ENCODE results near the gene GRM8. TPM values are rescaled to one million over a fixed set of nuclear protein-coding genes. Genes with fewer than 3 reads are reported as not detected.
A peak's percentile ranks its signal among the peaks of the same experiment; 100 is the strongest.

Gene GRM8
- total RNA-seq, 8 experiments from 2014 or later = 0.35 to 4.8 (median 2.7) TPM; not detected in 1

DNA sequence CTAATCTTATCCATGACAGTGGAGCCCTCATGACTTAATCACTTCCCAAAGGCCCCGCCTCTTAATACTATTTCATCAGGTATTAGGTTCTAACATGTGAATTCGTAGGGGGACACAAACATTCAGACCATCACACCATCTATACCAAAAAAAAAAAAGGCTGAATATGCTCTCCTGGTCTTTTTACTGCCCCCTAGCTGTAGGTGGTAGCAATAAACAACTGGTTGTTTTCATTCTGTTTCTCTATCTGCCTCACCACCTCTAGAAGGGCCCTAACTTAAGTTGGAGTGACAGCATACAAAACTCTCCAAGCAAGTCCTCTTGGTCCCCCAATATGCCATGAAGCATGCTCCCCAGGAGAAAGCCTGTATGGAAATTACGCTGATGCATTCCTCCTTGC, 94.1 kb downstream of the GRM8 start:
- 17 to 94% (median 82%) methylated on average over 1 to 3 of the region's 3 CpGs; no CpG with 5 or more reads in 6 of the 10 experiments for WGBS, 10 experiments
- in situ Hi-C loops (cut with MboI; ENCODE audit: low pct_unique_long_range_greater_than_20kb in 2 of 9, low sequenced_read_pairs in 9 of 9, unreplicated experiment in 9 of 9) = no loop called here
- no peaks in the 10 kb centered on the region for H3K4me1 ChIP-seq (replicated peaks in 1 of 2)
- peak in 1 of 8 experiments; percentile 29 for ATAC-seq (replicated peaks in 6 of 8)
- H3K27ac ChIP-seq = no peak overlapping the region
- H3K4me3 ChIP-seq = no peak overlapping the region

DNA sequence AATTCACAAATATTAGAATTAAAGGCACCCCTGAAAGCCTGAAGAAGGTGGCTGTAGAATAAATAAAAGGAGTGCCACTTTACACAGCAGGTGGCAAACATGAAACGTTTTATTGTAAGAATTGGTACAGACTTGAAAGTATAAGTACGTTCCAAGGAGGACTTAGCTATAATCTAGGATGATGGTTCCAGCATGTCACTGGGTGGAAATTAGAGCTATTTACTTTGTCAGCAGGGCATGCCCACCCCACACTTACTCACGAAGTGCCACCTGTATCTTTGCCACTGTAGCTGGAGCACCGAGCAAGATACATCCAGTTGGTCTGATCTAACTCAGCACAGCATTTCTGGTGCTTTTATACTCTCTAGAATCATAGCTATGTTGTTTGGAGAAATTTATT, 97.8 kb downstream of the GRM8 start:
- Histone ChIP-seq H3K4me3 (no peak overlapping the region), H3K27ac (no peak overlapping the region), H3K4me1 (replicated peaks in 1 of 2) (no peaks in the 10 kb centered on the region)
- WGBS, 10 experiments = 0 to 100% (median 87%) methylated on average over 1 to 4 of the region's 4 CpGs
- in situ Hi-C loops (cut with MboI; ENCODE audit: low pct_unique_long_range_greater_than_20kb in 2 of 9, low sequenced_read_pairs in 9 of 9, unreplicated experiment in 9 of 9) = no loop called here
- no peak for ATAC-seq (replicated peaks in 6 of 8)

DNA sequence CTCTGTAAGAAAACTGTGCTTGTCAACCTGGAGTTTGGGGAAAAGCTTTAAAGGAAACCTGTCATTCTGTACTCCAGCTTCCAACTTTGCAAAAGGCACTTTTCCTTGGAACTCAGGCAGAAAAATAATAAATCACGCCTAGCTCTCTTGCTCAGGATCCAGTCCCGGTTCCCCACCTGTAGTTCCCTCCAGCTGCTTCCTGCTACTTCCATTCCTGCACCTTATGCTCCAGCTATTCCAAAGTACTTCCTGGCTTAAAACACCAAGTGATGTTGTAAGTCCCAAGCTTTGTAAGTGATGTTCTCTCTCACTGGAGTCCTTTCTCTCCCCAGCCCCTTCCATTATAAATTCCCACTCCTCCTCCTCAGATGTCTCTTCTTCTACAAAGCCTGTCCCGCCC, 98.6 kb downstream of the GRM8 start:
- ATAC-seq (replicated peaks in 6 of 8) = no peak
- WGBS, 10 experiments = 0 to 92% (median 13%) methylated on average over 1 to 2 of the region's 3 CpGs; no CpG with 5 or more reads in 4 of the 10 experiments
- Histone ChIP-seq H3K4me3 (no peak overlapping the region), H3K4me1 (replicated peaks in 1 of 2) (no peaks in the 10 kb centered on the region), H3K27ac (no peak overlapping the region)
- in situ Hi-C loops (cut with MboI; ENCODE audit: low pct_unique_long_range_greater_than_20kb in 2 of 9, low sequenced_read_pairs in 9 of 9, unreplicated experiment in 9 of 9) = no loop called here

DNA sequence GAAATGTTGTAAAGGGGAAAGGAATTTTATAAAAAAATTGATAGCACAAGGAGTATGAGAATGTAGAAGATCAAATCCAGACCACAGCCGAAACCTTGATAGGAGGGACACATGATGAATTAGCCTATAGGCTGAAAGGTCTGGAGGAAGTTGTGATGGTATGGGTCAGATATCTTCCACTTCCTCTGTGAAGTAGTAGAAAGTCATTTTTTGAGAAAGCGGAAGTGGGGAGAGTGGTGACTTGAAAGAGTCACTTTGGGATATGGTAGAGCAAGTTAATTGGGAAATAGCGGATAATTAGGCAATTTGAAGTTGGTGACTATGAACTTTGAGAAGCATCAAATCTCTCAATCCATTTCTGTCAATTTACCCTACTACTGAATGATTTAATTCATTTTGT, 99.4 kb downstream of the GRM8 start:
- Histone ChIP-seq H3K4me3 (no peak overlapping the region), H3K27ac (no peak overlapping the region), H3K4me1 (replicated peaks in 1 of 2) (no peaks in the 10 kb centered on the region)
- no peak for ATAC-seq (replicated peaks in 6 of 8)
- in situ Hi-C loops (cut with MboI; ENCODE audit: low pct_unique_long_range_greater_than_20kb in 2 of 9, low sequenced_read_pairs in 9 of 9, unreplicated experiment in 9 of 9) = no loop called here
- 0 to 100% (median 96%) methylated on average over 2 to 3 of the region's 3 CpGs; no CpG with 5 or more reads in 1 of the 10 experiments for WGBS, 10 experiments

DNA sequence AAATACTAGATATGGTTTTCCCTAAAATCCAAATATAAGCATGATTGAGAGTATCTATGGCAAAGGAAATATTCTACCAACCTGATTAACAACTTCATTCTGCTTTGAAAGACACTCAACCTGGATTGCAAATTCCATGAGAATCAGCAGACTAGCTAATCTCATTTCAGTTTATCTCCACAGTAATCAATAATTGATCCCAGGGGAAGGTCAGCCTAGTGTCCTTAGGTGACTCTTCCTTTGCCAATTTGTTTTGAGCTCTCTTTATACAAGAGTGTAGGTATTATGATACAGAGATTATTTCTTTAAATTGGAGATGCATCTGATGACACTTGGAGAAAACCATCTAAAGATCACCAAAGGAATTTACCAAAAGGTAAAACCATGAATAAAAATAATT, 100.3 kb downstream of the GRM8 start:
- in situ Hi-C loops (cut with MboI; ENCODE audit: low pct_unique_long_range_greater_than_20kb in 2 of 9, low sequenced_read_pairs in 9 of 9, unreplicated experiment in 9 of 9) = no loop called here
- no peak for ATAC-seq (replicated peaks in 6 of 8)
- no peak overlapping the region for H3K27ac ChIP-seq
- H3K4me1 ChIP-seq (replicated peaks in 1 of 2) = no peaks in the 10 kb centered on the region
- H3K4me3 ChIP-seq = no peak overlapping the region

- Histone ChIP-seq H3K27ac (no peak overlapping the region), H3K4me3 (no peak overlapping the region), H3K4me1 (replicated peaks in 1 of 2) (no peaks in the 10 kb centered on the region)
- no peak for ATAC-seq (replicated peaks in 6 of 8)
- 0 to 100% (median 84%) methylated on average over 1 to 8 of the region's 8 CpGs for WGBS, 10 experiments
- in situ Hi-C loops (cut with MboI; ENCODE audit: low pct_unique_long_range_greater_than_20kb in 2 of 9, low sequenced_read_pairs in 9 of 9, unreplicated experiment in 9 of 9) = no loop called here
Measured at GRCh38 chr7:127151379-127151778, 101.4 kb downstream of the GRM8 start.

DNA sequence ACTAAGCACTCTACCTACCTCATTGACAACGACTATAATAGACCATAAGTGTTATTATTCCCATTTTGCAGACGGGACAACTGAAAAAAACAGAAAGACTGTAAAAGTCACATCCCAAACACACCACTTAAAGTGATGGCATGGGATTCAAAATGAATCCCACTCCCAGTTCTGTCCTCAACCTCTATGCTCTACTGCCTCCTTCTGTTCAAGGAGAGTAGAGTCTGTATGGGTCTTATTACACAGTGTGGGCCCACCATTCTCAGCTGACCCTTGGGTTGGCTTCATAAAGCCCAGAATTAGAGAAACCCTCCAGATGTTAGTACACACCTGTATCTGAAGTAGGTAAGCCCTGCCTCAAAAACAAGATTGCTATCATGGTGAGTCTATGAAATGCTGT, 102.2 kb downstream of the GRM8 start:
- WGBS, 10 experiments = 0 to 100% (median 40%) methylated on average over 1 to 2 of the region's 2 CpGs; no CpG with 5 or more reads in 2 of the 10 experiments
- in situ Hi-C loops (cut with MboI; ENCODE audit: low pct_unique_long_range_greater_than_20kb in 2 of 9, low sequenced_read_pairs in 9 of 9, unreplicated experiment in 9 of 9) = no loop called here
- no peak overlapping the region for H3K4me3 ChIP-seq
- H3K27ac ChIP-seq = no peak overlapping the region
- H3K4me1 ChIP-seq (replicated peaks in 1 of 2) = no peaks in the 10 kb centered on the region
- ATAC-seq (replicated peaks in 6 of 8) = no peak

- Histone ChIP-seq H3K27ac (no peak overlapping the region), H3K4me1 (replicated peaks in 1 of 2) (no peaks in the 10 kb centered on the region), H3K4me3 (no peak overlapping the region)
- ATAC-seq (replicated peaks in 6 of 8) = no peak
- in situ Hi-C loops (cut with MboI; ENCODE audit: low pct_unique_long_range_greater_than_20kb in 2 of 9, low sequenced_read_pairs in 9 of 9, unreplicated experiment in 9 of 9) = no loop called here
- 0 to 100% (median 92%) methylated on average over 1 to 4 of the region's 4 CpGs; no CpG with 5 or more reads in 2 of the 10 experiments for WGBS, 10 experiments
Measured at GRCh38 chr7:127146746-127147536, 105.8 kb downstream of the GRM8 start.

DNA sequence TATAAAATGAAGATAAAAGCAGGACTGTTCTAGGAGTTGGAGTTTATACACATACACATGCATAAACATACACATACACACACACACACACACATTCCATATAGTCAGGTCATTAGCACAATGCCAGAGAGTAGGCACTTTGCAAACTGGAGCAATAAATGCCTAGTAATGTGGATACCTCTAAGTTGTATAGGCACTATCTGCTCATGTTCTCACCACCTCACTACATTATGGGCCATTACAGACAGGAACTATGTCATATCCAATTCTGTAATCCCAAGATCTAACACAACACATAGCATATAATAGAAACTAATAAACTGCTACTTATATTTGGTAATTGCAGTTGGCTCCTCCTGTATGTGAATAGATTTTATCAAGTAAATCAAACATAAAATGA, 115.6 kb downstream of the GRM8 start:
- in situ Hi-C loops (cut with MboI; ENCODE audit: low pct_unique_long_range_greater_than_20kb in 2 of 9, low sequenced_read_pairs in 9 of 9, unreplicated experiment in 9 of 9) = no loop called here
- no peak for ATAC-seq (replicated peaks in 6 of 8)
- Histone ChIP-seq H3K4me1 (replicated peaks in 1 of 2) (no peaks in the 10 kb centered on the region), H3K27ac (no peak overlapping the region), H3K4me3 (no peak overlapping the region)

- H3K4me1 ChIP-seq (replicated peaks in 1 of 2) = no peaks in the 10 kb centered on the region
- no peak overlapping the region for H3K27ac ChIP-seq
- no peak for ATAC-seq (replicated peaks in 6 of 8)
- 0 to 100% (median 83%) methylated on average over 1 to 2 of the region's 2 CpGs for WGBS, 10 experiments
- in situ Hi-C loops (cut with MboI; ENCODE audit: low pct_unique_long_range_greater_than_20kb in 2 of 9, low sequenced_read_pairs in 9 of 9, unreplicated experiment in 9 of 9) = no loop called here
- no peak overlapping the region for H3K4me3 ChIP-seq
Measured at GRCh38 chr7:127135871-127136485, 116.8 kb downstream of the GRM8 start.

GRCh38 chr7:127123220-127123619, 129.5 kb downstream of the GRM8 start:
- in situ Hi-C loops (cut with MboI; ENCODE audit: low pct_unique_long_range_greater_than_20kb in 2 of 9, low sequenced_read_pairs in 9 of 9, unreplicated experiment in 9 of 9) = no loop called here
- Histone ChIP-seq H3K4me3 (no peak overlapping the region), H3K4me1 (replicated peaks in 1 of 2) (no peaks in the 10 kb centered on the region), H3K27ac (no peak overlapping the region)
- WGBS, 10 experiments = 11 to 100% (median 58%) methylated on average over 1 to 4 of the region's 4 CpGs; no CpG with 5 or more reads in 2 of the 10 experiments
- no peak for ATAC-seq (replicated peaks in 6 of 8)

- in situ Hi-C loops (cut with MboI; ENCODE audit: low pct_unique_long_range_greater_than_20kb in 2 of 9, low sequenced_read_pairs in 9 of 9, unreplicated experiment in 9 of 9) = no loop called here
- Histone ChIP-seq H3K4me3 (no peak overlapping the region), H3K27ac (no peak overlapping the region), H3K4me1 (replicated peaks in 1 of 2) (no peaks in the 10 kb centered on the region)
- ATAC-seq (replicated peaks in 6 of 8) = no peak
- WGBS, 10 experiments = 0 to 94% (median 80%) methylated on average over 1 to 2 of the region's 2 CpGs; no CpG with 5 or more reads in 1 of the 10 experiments
Measured at GRCh38 chr7:127119517-127119916, 133.2 kb downstream of the GRM8 start.

- WGBS, 10 experiments = 0 to 50% (median 46%) methylated on average over 1 to 3 of the region's 3 CpGs; no CpG with 5 or more reads in 1 of the 10 experiments
- Histone ChIP-seq H3K4me3 (no peak overlapping the region), H3K27ac (no peak overlapping the region), H3K4me1 (replicated peaks in 1 of 2) (no peaks in the 10 kb centered on the region)
- ATAC-seq (replicated peaks in 6 of 8) = peak in 2 of 8 experiments; percentile 24 to 25
- in situ Hi-C loops (cut with MboI; ENCODE audit: low pct_unique_long_range_greater_than_20kb in 2 of 9, low sequenced_read_pairs in 9 of 9, unreplicated experiment in 9 of 9) = no loop called here
Measured at GRCh38 chr7:127114742-127115265, 137.9 kb downstream of the GRM8 start.

Measured in motor neuron (in vitro differentiated cells).